Neural cell (in vitro differentiated cells): ENCODE data around the gene ZNF79. TPM values are rescaled to one million over a fixed set of nuclear protein-coding genes. Genes with fewer than 3 reads are reported as not detected.

Experiments used
- H2AFZ ChIP-seq: fragments of 200-600, 300-800 bp; sonication (generic), shearing (Covaris generic); 2 replicates; pipeline ENCODE4 v1.6.0; 2014; ENCODE audit warnings: low read depth, mild to moderate bottlenecking, antibody characterized with exemption, low read length, moderate library complexity
- H3F3A ChIP-seq: fragments of 200-600 bp; shearing (Covaris generic); 2 replicates; pipeline ENCODE4 v1.6.1; 2016; ENCODE audit warnings: mild to moderate bottlenecking, moderate library complexity, mixed read lengths, antibody characterized with exemption, low read length; ENCODE audit not compliant: insufficient read depth, poor library complexity, severe bottlenecking
- H3K27ac ChIP-seq: fragments of 200-600, 300-800 bp; sonication (generic), shearing (Covaris generic); 2 replicates; pipeline ENCODE4 v1.5.1; 2014; ENCODE audit warnings: mild to moderate bottlenecking, low read length, moderate library complexity
- H3K27me3 ChIP-seq: fragments of 300-800, 200-600 bp; sonication (generic), shearing (Covaris generic); 2 replicates; pipeline ENCODE4 v1.6.0; 2014; ENCODE audit warnings: mild to moderate bottlenecking, low read depth, low read length, moderate library complexity; ENCODE audit not compliant: insufficient read depth
- H3K36me3 ChIP-seq: fragments of 300-800, 200-600 bp; sonication (generic), shearing (Covaris generic); 2 replicates; pipeline ENCODE4 v1.5.1; 2014; ENCODE audit warnings: mild to moderate bottlenecking, antibody characterized with exemption, low read length, moderate library complexity; ENCODE audit not compliant: insufficient read depth
- H3K4me2 ChIP-seq: fragments of 300-800, 200-600 bp; sonication (generic), shearing (Covaris generic); 2 replicates; pipeline ENCODE4 v1.6.0; 2014; ENCODE audit warnings: mild to moderate bottlenecking, low read length
- H3K4me3 ChIP-seq: fragments of 300-800, 200-600 bp; sonication (generic), shearing (Covaris generic); 2 replicates; pipeline ENCODE4 v1.5.1; 2014; ENCODE audit warnings: mild to moderate bottlenecking, low read length, moderate library complexity
- H3K79me2 ChIP-seq: fragments of 200-600 bp; shearing (Covaris generic); replicated peaks from 2 replicates; pipeline ENCODE4 v1.6.0; 2014; ENCODE audit warnings: mild to moderate bottlenecking, low read length, moderate library complexity; ENCODE audit not compliant: insufficient read depth
- H3K9ac ChIP-seq: fragments of 300-800, 200-600 bp; sonication (generic), shearing (Covaris generic); 2 replicates; pipeline ENCODE4 v1.6.1; 2016; ENCODE audit warnings: mild to moderate bottlenecking, low read length, mixed read lengths
- H3K9me2 ChIP-seq: fragments of 200-600 bp; shearing (Covaris generic); 2 replicates; pipeline ENCODE4 v1.6.1; 2016; ENCODE audit warnings: mild to moderate bottlenecking, low read length, mixed read lengths; ENCODE audit not compliant: insufficient read depth
- H3K9me3 ChIP-seq: fragments of 200-600, 300-800 bp; sonication (generic), shearing (Covaris generic); 2 replicates; pipeline ENCODE4 v1.6.1; 2016; ENCODE audit warnings: mild to moderate bottlenecking, mixed run types, low read length, moderate library complexity, mixed read lengths
- H4K20me1 ChIP-seq: fragments of 200-600 bp; shearing (Covaris generic); 2 replicates; pipeline ENCODE4 v1.6.1; 2016; ENCODE audit warnings: mild to moderate bottlenecking, mixed run types; ENCODE audit not compliant: insufficient read depth
- EP300 ChIP-seq: fragments of 450-650 bp; conservative IDR thresholded peaks from 2 replicates; pipeline ENCODE4 v1.6.1; 2014; ENCODE audit warnings: antibody characterized with exemption, mild to moderate bottlenecking, moderate library complexity; ENCODE audit not compliant: poor library complexity, severe bottlenecking
- EZH2 ChIP-seq: fragments of 200-600, 300-800 bp; shearing (Covaris generic), sonication (generic); IDR thresholded peaks from 2 replicates; pipeline ENCODE4 v1.6.1; 2014; ENCODE audit warnings: antibody characterized with exemption, low read length, borderline replicate concordance, mild to moderate bottlenecking; ENCODE audit not compliant: insufficient read depth, poor library complexity, severe bottlenecking
- MXI1 ChIP-seq: fragments of 450-650 bp; conservative IDR thresholded peaks from 2 replicates; pipeline ENCODE4 v1.6.1; 2014; ENCODE audit warnings: antibody characterized with exemption, mild to moderate bottlenecking; ENCODE audit not compliant: poor library complexity, severe bottlenecking
- POLR2AphosphoS5 ChIP-seq: IDR thresholded peaks from 2 replicates; pipeline ENCODE4 v1.6.1; 2012
- REST ChIP-seq: IDR thresholded peaks from 2 replicates; pipeline ENCODE4 v1.6.1; 2012; ENCODE audit warnings: borderline replicate concordance
- SMC3 ChIP-seq: fragments of 450-650 bp; conservative IDR thresholded peaks from 2 replicates; pipeline ENCODE4 v1.6.1; 2014; ENCODE audit warnings: antibody characterized with exemption, mild to moderate bottlenecking, moderate library complexity; ENCODE audit not compliant: poor library complexity
- TAF1 ChIP-seq: IDR thresholded peaks from 2 replicates; pipeline ENCODE4 v1.6.1; 2012; ENCODE audit warnings: low read depth
- polyA plus RNA-seq: library from polyadenylated mRNA; depleted of rRNA; stranded (reverse); fragments of >200 nt; gene quantifications from 2 replicates; pipeline ENCODE4 v1.2.3, GENCODE V29; 2014
- TF ChIP-seq, protein P1 (sequence below): fragments of 450-650 bp; IDR thresholded peaks from 2 replicates; pipeline ENCODE4 v1.5.1; 2014; ENCODE audit warnings: antibody characterized with exemption, mild to moderate bottlenecking, moderate library complexity; ENCODE audit not compliant: poor library complexity, severe bottlenecking

Gene ZNF79
- polyA plus RNA-seq, 1 donor from 2014 or later = 2.9 TPM

DNA sequence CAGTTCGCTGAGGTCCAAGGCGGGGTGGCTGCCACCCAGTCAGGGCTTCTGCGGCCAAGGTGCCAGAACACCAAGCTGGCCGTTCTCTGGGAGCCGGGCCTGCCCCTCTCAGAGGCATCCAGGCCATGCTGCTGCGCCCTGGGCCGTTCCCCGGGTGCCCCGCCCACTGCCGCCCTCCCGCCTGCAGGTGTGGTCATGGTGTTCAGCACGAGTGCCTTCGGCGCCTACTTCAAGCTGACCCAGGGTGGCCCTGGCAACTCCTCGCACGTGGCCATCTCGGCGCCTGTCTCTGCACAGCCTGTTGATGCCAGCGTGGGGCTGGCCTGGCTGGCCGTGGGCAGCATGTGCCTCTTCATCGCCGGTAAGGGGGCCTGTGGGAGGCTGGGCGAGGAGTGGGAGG, 19.6 kb upstream of the ZNF79 start:
- Histone ChIP-seq H3K79me2 (no peaks in the 10 kb centered on the region), H3K27me3 (no peaks in the 10 kb centered on the region), H3K9ac (no peak overlapping the region), H3K36me3 (no peaks in the 10 kb centered on the region), H3K9me3 (no peaks in the 10 kb centered on the region), H3K9me2 (no peaks in the 10 kb centered on the region), H2AFZ (no peak overlapping the region), H3K4me3 (no peak overlapping the region), H3F3A (no peaks in the 10 kb centered on the region), H4K20me1 (no peaks in the 10 kb centered on the region), H3K4me2 (no peak overlapping the region), H3K27ac (no peak overlapping the region)
- TF ChIP-seq EZH2 (no peak), TAF1 (no peak), MXI1 (no peak), SMC3 (no peak), EP300 (no peak), POLR2AphosphoS5 (no peak)
- TF ChIP-seq, protein P1, sequence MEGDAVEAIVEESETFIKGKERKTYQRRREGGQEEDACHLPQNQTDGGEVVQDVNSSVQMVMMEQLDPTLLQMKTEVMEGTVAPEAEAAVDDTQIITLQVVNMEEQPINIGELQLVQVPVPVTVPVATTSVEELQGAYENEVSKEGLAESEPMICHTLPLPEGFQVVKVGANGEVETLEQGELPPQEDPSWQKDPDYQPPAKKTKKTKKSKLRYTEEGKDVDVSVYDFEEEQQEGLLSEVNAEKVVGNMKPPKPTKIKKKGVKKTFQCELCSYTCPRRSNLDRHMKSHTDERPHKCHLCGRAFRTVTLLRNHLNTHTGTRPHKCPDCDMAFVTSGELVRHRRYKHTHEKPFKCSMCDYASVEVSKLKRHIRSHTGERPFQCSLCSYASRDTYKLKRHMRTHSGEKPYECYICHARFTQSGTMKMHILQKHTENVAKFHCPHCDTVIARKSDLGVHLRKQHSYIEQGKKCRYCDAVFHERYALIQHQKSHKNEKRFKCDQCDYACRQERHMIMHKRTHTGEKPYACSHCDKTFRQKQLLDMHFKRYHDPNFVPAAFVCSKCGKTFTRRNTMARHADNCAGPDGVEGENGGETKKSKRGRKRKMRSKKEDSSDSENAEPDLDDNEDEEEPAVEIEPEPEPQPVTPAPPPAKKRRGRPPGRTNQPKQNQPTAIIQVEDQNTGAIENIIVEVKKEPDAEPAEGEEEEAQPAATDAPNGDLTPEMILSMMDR = no peak

GRCh38 chr9:127405344-127406125, 18.6 kb upstream of the ZNF79 start:
- TF ChIP-seq REST = no peak
- no peaks in the 10 kb centered on the region for H3K9me2 ChIP-seq
- H3K4me3 ChIP-seq = no peak overlapping the region
- H3K27me3 ChIP-seq = no peaks in the 10 kb centered on the region
- H3K9ac ChIP-seq = no peak overlapping the region
- H2AFZ ChIP-seq = no peak overlapping the region
- no peaks in the 10 kb centered on the region for H3K36me3 ChIP-seq
- H4K20me1 ChIP-seq = no peaks in the 10 kb centered on the region
- no peaks in the 10 kb centered on the region for H3F3A ChIP-seq
- H3K9me3 ChIP-seq = no peaks in the 10 kb centered on the region
- H3K79me2 ChIP-seq = no peaks in the 10 kb centered on the region
- no peak overlapping the region for H3K27ac ChIP-seq
- no peak overlapping the region for H3K4me2 ChIP-seq
